Endodermal cell (in vitro differentiated cells): ENCODE data around the gene MMEL1. TPM values are rescaled to one million over a fixed set of nuclear protein-coding genes. Genes with fewer than 3 reads are reported as not detected.
"Not testable (repeated sequence)": the region's sequence is repeated elsewhere in the genome, so short reads cannot be mapped to it uniquely, and the experiment has no call there.

Experiments used
- DNase-seq: peaks from one replicate; pipeline ENCODE4 v3.0.0-alpha.2; 2017
- H3K27ac ChIP-seq: 2 replicates; pipeline ENCODE4 v1.5.1; 2013; ENCODE audit warnings: mild to moderate bottlenecking, low read depth, low read length, moderate library complexity
- H3K27me3 ChIP-seq: 2 replicates; pipeline ENCODE4 v1.6.1; 2013; ENCODE audit warnings: mild to moderate bottlenecking, low read length, moderate library complexity; ENCODE audit not compliant: insufficient read depth, control insufficient read depth, poor library complexity, severe bottlenecking
- H3K36me3 ChIP-seq: 2 replicates; pipeline ENCODE4 v1.7.0; 2013; ENCODE audit warnings: mild to moderate bottlenecking, low read length, moderate library complexity; ENCODE audit not compliant: control insufficient read depth, insufficient read depth
- H3K4me1 ChIP-seq: one replicate; pipeline ENCODE4 v1.7.0; 2013; ENCODE audit warnings: low read length; ENCODE audit not compliant: control insufficient read depth, insufficient read depth
- H3K4me3 ChIP-seq: 2 replicates; pipeline ENCODE4 v1.5.1; 2013; ENCODE audit warnings: mild to moderate bottlenecking, low read length, moderate library complexity
- H3K9ac ChIP-seq: 2 replicates; pipeline ENCODE4 v1.6.1; 2013; ENCODE audit warnings: mild to moderate bottlenecking, low read length, moderate library complexity; ENCODE audit not compliant: poor library complexity, severe bottlenecking; ENCODE audit errors: extremely low read depth
- H3K9me3 ChIP-seq: 2 replicates; pipeline ENCODE4 v1.6.1; 2013; ENCODE audit warnings: mild to moderate bottlenecking, low read length, moderate library complexity; ENCODE audit not compliant: control insufficient read depth
- H3K27ac Mint-ChIP-seq: 2 replicates; pipeline ENCODE4 v1.8.0; 2020; ENCODE audit warnings: mixed read lengths
- H3K27me3 Mint-ChIP-seq: 2 replicates; pipeline ENCODE4 v1.8.0; 2021; ENCODE audit warnings: mild to moderate bottlenecking, mixed read lengths; ENCODE audit not compliant: insufficient read depth
- H3K36me3 Mint-ChIP-seq: 2 replicates; pipeline ENCODE4 v1.8.0; 2020; ENCODE audit warnings: low read depth, mixed read lengths
- H3K4me1 Mint-ChIP-seq: 2 replicates; pipeline ENCODE4 v1.8.0; 2020; ENCODE audit warnings: mixed read lengths
- H3K4me3 Mint-ChIP-seq: 2 replicates; pipeline ENCODE4 v1.8.0; 2020; ENCODE audit warnings: mild to moderate bottlenecking, moderate library complexity, mixed read lengths
- H3K9me3 Mint-ChIP-seq: 2 replicates; pipeline ENCODE4 v1.8.0; 2020; ENCODE audit warnings: mild to moderate bottlenecking, mixed read lengths
- CTCF ChIP-seq: fragments of 200-600 bp; sonication (generic); conservative IDR thresholded peaks from 2 replicates; pipeline ENCODE4 v1.5.0; 2021; ENCODE audit warnings: antibody characterized with exemption, mild to moderate bottlenecking
- WGBS, 2 experiments: methylation state at CpG; one replicate each; pipeline versions ENCODE4 v1.1.5 to v1.1.7; 2013; ENCODE audit warnings: missing lambda C conversion rate in 2 of 2, mixed read lengths in 1 of 2; ENCODE audit not compliant: insufficient coverage in 1 of 2, insufficient read length in 1 of 2; 5-methylcytosine and 5-hydroxymethylcytosine counted together
- total RNA-seq, 2 donors: library from RNA; stranded (reverse); fragmentation: NEBNext Ultra II Directional in 1 of 2; extraction: Animal tissue kit (Norgen Biotek cat#: 25700) in 1 of 2; gene quantifications; 2 replicates in 1 of 2; 3 replicates in 1 of 2; pipeline ENCODE4 v1.2.1, GENCODE V29; 2021

MMEL1 gene
- total RNA-seq, 2 donors from 2014 or later = 0.42 TPM; not detected in 1

- Mint-ChIP-seq H3K9me3 (peaks cover 8% of the 10 kb centered on the region), H3K27me3 (peaks cover 8% of the 10 kb centered on the region), H3K27ac (no peak overlapping the region), H3K4me1 (no peaks in the 10 kb centered on the region), H3K4me3 (no peak overlapping the region), H3K36me3 (no peaks in the 10 kb centered on the region)
- no peak for DNase-seq
- H3K9me3 ChIP-seq = no peaks in the 10 kb centered on the region
- no peaks in the 10 kb centered on the region for H3K4me1 ChIP-seq
- no peak overlapping the region for H3K4me3 ChIP-seq
- H3K27me3 ChIP-seq = no peaks in the 10 kb centered on the region
- TF ChIP-seq CTCF = no peak
- no peaks in the 10 kb centered on the region for H3K36me3 ChIP-seq
- H3K27ac ChIP-seq = no peak overlapping the region
- whole genome bisulfite sequencing, 2 experiments = 92 to 95% methylated on average over 9 of the region's 9 CpGs
- H3K9ac ChIP-seq = no peak overlapping the region
Observed at GRCh38 chr1:2571348-2571747, 61.5 kb downstream of the MMEL1 start.

GRCh38 chr1:2570332-2570731, 62.5 kb downstream of the MMEL1 start:
- Histone ChIP-seq H3K27ac (no peak overlapping the region), H3K4me3 (no peak overlapping the region), H3K27me3 (no peaks in the 10 kb centered on the region), H3K9ac (no peak overlapping the region), H3K36me3 (no peaks in the 10 kb centered on the region), H3K9me3 (no peaks in the 10 kb centered on the region), H3K4me1 (no peaks in the 10 kb centered on the region)
- H3K4me1 Mint-ChIP-seq = no peaks in the 10 kb centered on the region
- H3K27me3 Mint-ChIP-seq = peaks cover 8% of the 10 kb centered on the region
- no peak overlapping the region for H3K4me3 Mint-ChIP-seq
- no peak overlapping the region for H3K27ac Mint-ChIP-seq
- H3K9me3 Mint-ChIP-seq = peaks cover 8% of the 10 kb centered on the region
- no peaks in the 10 kb centered on the region for H3K36me3 Mint-ChIP-seq
- no peak for DNase-seq
- TF ChIP-seq CTCF = no peak
- WGBS, 2 experiments = 91 to 97% methylated on average over 16 to 17 of the region's 17 CpGs

- not testable (repeated sequence) for H3K27me3 Mint-ChIP-seq, H3K4me1 Mint-ChIP-seq, H3K36me3 ChIP-seq, H3K9me3 ChIP-seq, H3K4me3 Mint-ChIP-seq, H3K4me3 ChIP-seq, H3K27ac Mint-ChIP-seq, H3K27me3 ChIP-seq, H3K27ac ChIP-seq, H3K9me3 Mint-ChIP-seq, H3K9ac ChIP-seq, DNase-seq, H3K36me3 Mint-ChIP-seq, H3K4me1 ChIP-seq
- WGBS, 2 experiments = 84% methylated on average over 9 to 13 of the region's 13 CpGs
Observed at GRCh38 chr1:2569703-2570102, 63.1 kb downstream of the MMEL1 start.

- DNase-seq = no peak
- H3K9ac ChIP-seq = no peak overlapping the region
- H3K27ac ChIP-seq = no peak overlapping the region
- no peaks in the 10 kb centered on the region for H3K4me1 ChIP-seq
- H3K9me3 ChIP-seq = no peaks in the 10 kb centered on the region
- Mint-ChIP-seq H3K27me3 (peaks cover 8% of the 10 kb centered on the region), H3K36me3 (no peaks in the 10 kb centered on the region), H3K27ac (no peak overlapping the region), H3K4me1 (no peaks in the 10 kb centered on the region), H3K9me3 (peaks cover 8% of the 10 kb centered on the region), H3K4me3 (no peak overlapping the region)
- no peaks in the 10 kb centered on the region for H3K27me3 ChIP-seq
- whole genome bisulfite sequencing, 2 experiments = 92 to 95% methylated on average over 14 to 16 of the region's 17 CpGs
- no peak for TF ChIP-seq CTCF
- no peaks in the 10 kb centered on the region for H3K36me3 ChIP-seq
- no peak overlapping the region for H3K4me3 ChIP-seq
Observed at GRCh38 chr1:2569060-2569459, 63.8 kb downstream of the MMEL1 start.

- H3K4me1 Mint-ChIP-seq, H3K27ac ChIP-seq, H3K36me3 Mint-ChIP-seq, H3K9me3 ChIP-seq, DNase-seq, H3K27me3 Mint-ChIP-seq, H3K4me3 Mint-ChIP-seq, H3K4me1 ChIP-seq, H3K9me3 Mint-ChIP-seq, H3K9ac ChIP-seq, H3K36me3 ChIP-seq, H3K27me3 ChIP-seq, H3K4me3 ChIP-seq, H3K27ac Mint-ChIP-seq: not testable (repeated sequence)
- 60 to 64% methylated on average over 1 to 7 of the region's 17 CpGs for WGBS, 2 experiments
Observed at GRCh38 chr1:2568187-2568816, 64.5 kb downstream of the MMEL1 start.
